ENCODE measurements around the gene C3orf85.

C3orf85 gene

DNA sequence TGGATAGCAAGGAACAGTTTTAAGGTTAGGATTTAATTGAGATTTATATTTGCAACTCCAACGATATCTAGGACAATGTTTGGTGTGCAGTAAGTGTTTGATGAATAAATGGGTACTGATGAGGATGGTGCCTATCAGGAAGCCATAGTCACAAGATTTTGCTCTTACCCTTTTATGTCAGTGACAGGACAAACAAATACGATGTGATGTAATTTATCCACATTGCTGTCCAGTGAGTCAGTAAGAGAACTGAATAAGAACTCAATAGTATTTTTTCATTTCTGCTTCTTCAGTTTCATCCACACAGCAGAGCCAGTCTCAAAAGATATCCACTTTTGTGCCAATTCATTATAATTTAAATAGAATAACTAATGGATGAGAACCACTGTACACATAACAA, 18.5 kb downstream of the C3orf85 start:
- DNase-seq = no peak

DNA sequence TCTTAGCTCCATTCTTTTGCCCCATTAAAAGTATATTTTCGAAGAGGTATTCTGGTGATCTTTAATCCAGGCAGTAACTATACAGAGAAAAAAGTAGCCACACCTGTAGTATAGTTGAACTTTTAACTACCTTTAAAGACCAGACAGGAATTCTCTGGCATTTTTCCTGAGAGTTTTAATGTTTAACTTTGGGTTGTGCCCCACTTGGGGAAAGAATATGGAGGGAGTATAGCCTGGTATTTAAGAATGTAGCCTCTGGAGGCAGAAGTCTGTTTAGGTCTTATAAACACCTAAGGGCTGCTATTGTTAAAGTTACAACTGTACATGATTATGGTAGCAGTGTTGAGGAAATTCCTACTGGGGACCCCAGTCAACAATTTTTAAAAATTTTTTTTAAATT, 19.3 kb downstream of the C3orf85 start:
- DNase-seq = no peak

DNA sequence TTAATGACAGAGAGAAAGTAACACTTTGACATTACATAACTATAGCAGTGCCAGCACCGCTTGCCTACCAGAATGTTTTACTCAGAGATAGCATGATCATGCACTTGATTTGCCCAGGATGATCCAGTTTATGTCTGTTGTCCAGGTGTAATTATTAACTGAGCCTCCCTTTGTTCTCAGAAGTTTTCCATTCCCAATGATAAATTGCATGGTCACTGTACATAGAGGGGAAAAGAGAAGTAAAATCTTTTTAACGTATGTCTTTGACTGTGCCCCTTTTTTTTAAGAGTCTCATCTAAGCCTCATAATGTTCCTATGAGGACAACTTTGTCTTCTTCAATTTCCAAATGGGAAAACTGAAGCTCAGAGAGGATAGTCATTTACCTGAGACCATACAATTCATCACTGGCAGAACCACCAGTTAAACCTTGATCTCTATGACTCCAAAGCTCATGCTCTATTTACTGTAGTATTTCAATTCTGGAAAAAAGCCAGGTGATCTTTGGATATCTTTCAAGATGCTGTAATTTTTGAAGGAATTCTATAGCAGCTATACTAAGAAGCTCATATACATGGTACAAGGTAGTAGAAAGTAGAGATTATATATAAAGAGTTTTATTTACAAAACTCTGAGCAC, 25.1 kb downstream of the C3orf85 start:
- DNase-seq = no peak

DNA sequence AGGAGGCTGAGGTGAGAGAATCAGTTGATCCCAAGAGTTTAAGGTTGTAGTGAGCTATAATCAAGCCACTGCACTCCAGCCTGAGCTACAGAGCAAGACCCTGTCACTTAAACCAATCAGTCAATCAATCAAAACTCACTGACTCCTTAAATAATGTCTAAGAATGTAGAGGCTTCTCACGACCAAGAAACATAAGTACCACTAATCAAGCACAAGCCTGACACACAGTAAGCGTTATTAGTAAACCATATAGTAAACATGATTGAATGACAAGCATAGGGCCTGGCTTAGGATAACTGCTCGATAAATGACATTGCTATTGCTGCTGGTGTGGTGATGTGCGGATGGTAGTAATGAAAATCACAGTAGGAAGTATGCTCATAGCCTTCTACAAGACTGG, 29.4 kb downstream of the C3orf85 start:
- no peak for DNase-seq

DNA sequence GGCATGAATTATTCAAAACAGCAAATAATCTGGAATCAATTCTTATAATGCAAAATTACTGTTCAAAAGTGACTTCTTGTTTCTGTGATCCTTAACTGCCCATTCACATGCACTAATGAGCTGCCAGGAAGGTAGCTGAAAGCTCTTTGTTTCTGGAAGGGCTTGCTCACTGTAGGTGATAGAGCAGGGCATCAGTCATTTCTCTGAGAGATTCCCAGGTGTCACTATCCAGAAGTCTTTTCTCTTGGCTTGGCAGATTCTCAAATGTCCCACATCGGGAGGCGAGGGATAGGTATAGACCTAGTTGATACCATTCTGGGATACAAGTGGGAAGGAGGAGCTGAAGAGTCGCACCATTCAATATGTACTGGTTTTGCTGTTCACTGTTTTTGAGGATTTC, 35.0 kb downstream of the C3orf85 start:
- DNase-seq = no peak

DNA sequence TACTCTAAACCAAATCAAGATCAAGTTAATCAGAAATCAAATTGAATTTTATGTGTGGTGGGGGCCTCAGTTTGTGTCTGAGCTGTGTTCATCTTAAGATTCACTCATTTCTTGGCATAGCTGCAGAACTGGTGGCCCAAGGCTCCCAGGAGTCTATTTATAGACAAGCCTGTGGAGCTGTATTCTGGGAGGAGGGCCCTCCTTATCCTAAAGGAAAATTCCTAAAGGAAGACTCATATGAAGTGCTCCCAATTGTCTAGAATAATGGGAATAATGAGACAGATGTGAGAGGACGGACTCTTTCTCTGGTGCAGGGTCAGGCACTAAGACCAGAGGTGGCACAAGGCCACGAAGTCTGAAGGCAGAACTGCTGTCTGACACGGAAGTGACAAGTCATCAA, 38.9 kb downstream of the C3orf85 start:
- no peak for DNase-seq

DNA sequence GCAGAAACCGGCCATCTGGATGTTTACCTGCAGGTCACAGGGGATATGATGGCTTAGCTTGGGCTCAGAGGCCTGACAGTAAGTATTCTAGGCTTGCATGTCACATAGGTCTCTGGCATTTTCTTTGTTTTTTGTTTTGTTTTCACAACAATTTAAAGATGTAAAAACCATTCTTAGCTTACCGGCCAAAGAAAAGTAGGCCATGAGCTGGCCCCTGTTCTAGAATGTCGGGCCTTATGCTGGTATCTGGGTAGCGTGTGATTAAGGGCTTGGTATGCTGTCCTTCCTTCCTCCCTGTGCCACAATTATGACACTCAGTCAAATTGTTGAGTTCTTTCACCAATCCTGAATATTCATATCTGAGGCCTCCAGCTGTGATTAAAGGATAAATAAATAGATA, 40.2 kb downstream of the C3orf85 start:
- no peak for DNase-seq

DNA sequence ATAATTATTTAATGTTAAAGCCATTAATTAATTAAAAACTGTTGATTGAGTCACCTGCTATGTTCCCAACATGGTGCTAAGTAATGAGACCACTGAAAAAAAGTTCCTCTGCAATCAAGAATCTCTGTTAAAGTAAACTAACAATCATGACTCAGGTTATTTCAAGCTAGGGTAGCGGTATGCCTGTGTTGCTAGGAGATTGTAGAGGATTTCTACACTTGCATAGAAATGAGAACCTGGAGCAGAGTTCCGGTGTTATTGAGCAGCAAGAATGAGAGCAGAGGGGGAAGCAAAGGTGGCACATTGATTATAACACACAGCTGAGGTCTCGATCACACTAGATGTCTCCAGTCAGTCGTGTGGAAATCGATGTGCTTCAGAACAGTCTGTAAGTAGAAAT, 41.4 kb downstream of the C3orf85 start:
- DNase-seq = no peak

DNA sequence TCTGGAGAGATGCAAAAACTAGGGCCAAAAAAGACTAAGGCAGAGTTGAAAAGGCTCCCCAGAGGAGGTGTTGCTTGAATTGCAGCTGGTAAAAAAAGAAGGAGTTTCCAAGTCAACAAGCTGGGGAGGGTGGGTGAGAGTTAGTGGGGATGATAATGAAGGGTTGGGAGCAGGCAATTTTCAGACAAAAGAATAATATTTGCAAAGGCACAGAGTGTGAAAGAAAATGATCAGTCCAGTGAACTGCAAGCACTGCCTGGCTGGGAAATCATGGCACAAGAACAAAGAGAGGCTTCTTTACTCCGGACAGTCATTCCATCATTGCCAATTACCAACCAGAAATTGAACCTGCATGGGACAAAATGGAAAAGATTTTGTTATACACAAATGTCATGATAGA, 42.2 kb downstream of the C3orf85 start:
- no peak for DNase-seq

DNA sequence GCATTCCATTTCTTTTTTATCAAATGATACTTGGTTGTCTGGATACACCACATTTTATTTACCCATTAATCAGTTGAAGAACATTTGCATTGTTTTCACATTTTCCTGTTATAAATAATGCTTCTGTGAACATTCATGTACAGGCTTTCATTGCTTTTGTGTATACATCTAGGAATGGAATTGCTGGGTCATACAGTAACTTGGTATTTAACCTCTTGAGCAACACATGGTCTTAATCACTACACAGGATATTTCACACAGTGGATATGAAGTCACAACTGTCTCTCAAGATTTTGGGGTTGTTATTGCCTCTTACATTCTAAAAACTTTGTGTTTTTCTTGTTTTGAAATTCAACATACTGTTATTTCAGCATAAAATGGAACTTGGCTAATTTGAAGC, 48.2 kb downstream of the C3orf85 start:
- no peak for DNase-seq

DNA sequence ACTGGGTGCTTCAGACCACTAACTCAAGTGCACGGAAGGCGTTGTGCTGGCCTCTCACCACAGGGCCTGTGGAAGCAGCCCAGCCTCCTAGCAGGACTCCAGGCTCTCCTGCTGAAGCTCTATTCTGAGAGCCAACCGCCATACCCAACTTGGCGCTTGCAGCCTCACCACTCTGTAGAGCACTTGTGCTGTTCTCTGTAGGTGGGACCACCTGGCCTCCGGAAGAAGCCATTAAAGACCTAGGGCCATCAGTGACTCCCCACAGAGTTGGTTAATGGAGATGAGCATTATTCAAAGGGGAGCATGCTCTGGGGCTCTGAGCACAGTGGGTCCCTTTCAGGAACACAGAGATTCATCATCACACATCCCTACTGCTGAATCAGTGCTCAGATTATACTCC, 50.9 kb downstream of the C3orf85 start:
- no peak for DNase-seq

DNA sequence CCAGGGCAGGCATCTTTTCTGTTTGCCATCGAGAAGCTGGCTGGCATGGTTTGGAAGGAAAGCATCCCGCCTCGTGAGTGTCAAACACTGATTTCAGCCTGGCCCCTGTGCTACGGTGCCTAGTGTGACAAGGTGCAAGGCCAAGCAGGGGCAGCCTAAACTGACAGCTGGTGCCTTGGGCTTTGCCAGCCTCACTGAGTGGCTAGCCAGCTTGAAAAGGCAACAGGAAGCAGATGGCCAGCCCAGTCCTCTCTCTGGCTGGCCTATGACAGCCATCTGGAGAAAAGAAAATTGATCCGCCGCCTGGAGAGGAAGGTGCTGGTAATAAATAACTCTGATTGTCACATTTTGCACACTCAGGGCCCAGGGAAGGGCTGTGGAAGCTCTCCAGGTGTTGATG, 52.2 kb downstream of the C3orf85 start:
- DNase-seq = no peak

DNA sequence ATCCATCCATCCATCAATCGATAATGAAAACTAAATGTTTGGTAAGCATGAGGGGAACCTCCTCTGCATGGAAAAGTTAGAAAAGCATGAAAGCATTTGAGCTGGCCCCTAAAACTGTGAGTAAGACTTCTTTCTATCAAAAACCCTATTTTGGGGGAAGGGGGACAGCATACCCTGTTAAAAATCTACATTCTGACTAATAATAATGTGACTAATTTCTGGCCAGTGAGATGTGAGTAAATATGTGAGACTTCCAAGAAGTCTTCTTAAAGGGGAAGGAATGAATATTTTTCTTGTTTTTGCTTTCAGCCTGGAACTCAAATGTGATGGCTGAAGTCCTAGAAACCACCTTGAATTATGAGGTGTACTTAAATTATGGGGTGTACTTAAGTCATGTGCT, 54.9 kb downstream of the C3orf85 start:
- no peak for DNase-seq

DNA sequence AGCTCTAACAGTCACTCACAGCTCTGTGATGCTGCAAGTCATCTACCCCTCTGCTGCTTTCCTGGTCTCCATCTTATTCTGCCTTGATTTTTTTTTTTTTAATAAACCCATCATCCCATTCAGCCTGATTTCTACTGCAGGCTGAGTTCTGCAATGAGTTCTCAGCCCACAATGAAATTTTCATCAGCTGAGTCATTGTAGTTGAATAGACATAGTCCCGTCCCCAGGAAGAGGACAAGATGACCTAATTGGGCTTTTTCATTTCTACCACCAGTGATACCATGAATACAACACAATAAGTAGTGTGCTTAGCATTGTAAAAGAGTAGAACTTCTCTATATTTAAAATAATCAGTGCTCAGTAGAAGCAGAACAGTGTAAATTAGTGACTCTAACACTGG, 59.3 kb downstream of the C3orf85 start:
- no peak for DNase-seq

Data from CD4-positive, alpha-beta T cell treated with Interleukin-17A for 4 hours (primary cell).